CD14-positive monocyte (primary cell): ENCODE results near the gene PROKR1. TPM values are rescaled to one million over a fixed set of nuclear protein-coding genes. Genes with fewer than 3 reads are reported as not detected.

Source experiments
- DNase-seq, 3 donors: peaks; one replicate each; pipeline ENCODE4 v3.0.0-alpha.2; 2011 to 2022
- H2AFZ ChIP-seq: 2 replicates; pipeline ENCODE4 v1.6.0; 2012; ENCODE audit warnings: mild to moderate bottlenecking, low read depth, low read length, inconsistent platforms; ENCODE audit not compliant: insufficient read depth, poor library complexity, severe bottlenecking
- H3K27ac ChIP-seq, 2 donors: 1 replicate in 1 of 2; 2 replicates in 1 of 2; pipeline ENCODE4 v1.5.1; 2012 to 2013; ENCODE audit warnings: low read length in 2 of 2, control low read depth in 1 of 2, inconsistent platforms in 1 of 2, low read depth in 1 of 2, mild to moderate bottlenecking in 1 of 2
- H3K27me3 ChIP-seq, 2 donors: one replicate each; pipeline versions ENCODE4 v1.6.0 to v1.6.1; 2011 to 2013; ENCODE audit warnings: low read length in 2 of 2; ENCODE audit not compliant: control insufficient read depth in 2 of 2, insufficient read depth in 2 of 2
- H3K36me3 ChIP-seq, 2 donors: replicated peaks in 1 of 2; 1 replicate in 1 of 2; 2 replicates in 1 of 2; pipeline versions ENCODE4 v1.5.1 to v1.6.1; 2012 to 2013; ENCODE audit warnings: low read length in 2 of 2, control low read depth in 1 of 2, inconsistent platforms in 1 of 2, mild to moderate bottlenecking in 1 of 2; ENCODE audit not compliant: insufficient read depth in 2 of 2, control insufficient read depth in 1 of 2
- H3K4me1 ChIP-seq, 2 donors: 1 replicate in 1 of 2; 2 replicates in 1 of 2; pipeline versions ENCODE4 v1.5.1 to v1.6.1; 2012 to 2013; ENCODE audit warnings: low read length in 2 of 2, control low read depth in 1 of 2, inconsistent platforms in 1 of 2, mild to moderate bottlenecking in 1 of 2, moderate library complexity in 1 of 2; ENCODE audit not compliant: insufficient read depth in 2 of 2, control insufficient read depth in 1 of 2
- H3K4me2 ChIP-seq: replicated peaks from 2 replicates; pipeline ENCODE3; 2012; ENCODE audit warnings: low read length, moderate library complexity, mild to moderate bottlenecking; ENCODE audit not compliant: poor library complexity, severe bottlenecking; ENCODE audit errors: extremely low read depth
- H3K4me3 ChIP-seq, 3 experiments: fragments of 200-600 bp in 1 of 3; sonication (generic) in 1 of 3; replicated peaks in 1 of 3; 1 replicate in 2 of 3; 2 replicates in 1 of 3; pipeline ENCODE4 v1.5.1; 2011 to 2013; ENCODE audit warnings: low read length in 3 of 3, mild to moderate bottlenecking in 3 of 3, control low read depth in 2 of 3, low read depth in 2 of 3, inconsistent platforms in 1 of 3, moderate library complexity in 1 of 3
- H3K79me2 ChIP-seq: 2 replicates; pipeline ENCODE4 v1.6.0; 2012; ENCODE audit warnings: mild to moderate bottlenecking, control low read depth, inconsistent platforms, low read length, moderate library complexity; ENCODE audit not compliant: insufficient read depth
- H3K9ac ChIP-seq: 2 replicates; pipeline ENCODE4 v1.6.0; 2017; ENCODE audit warnings: low read length, mild to moderate bottlenecking; ENCODE audit not compliant: insufficient read depth, poor library complexity, severe bottlenecking
- H3K9me3 ChIP-seq, 2 donors: replicated peaks in 1 of 2; 1 replicate in 1 of 2; 2 replicates in 1 of 2; pipeline versions ENCODE4 v1.5.1 to v1.6.1; 2012 to 2013; ENCODE audit warnings: low read length in 2 of 2, control low read depth in 1 of 2; ENCODE audit not compliant: control insufficient read depth in 1 of 2, insufficient read depth in 1 of 2
- H4K20me1 ChIP-seq: 2 replicates; pipeline ENCODE4 v1.6.0; 2012; ENCODE audit warnings: mild to moderate bottlenecking, low read length, control low read depth, moderate library complexity; ENCODE audit not compliant: insufficient read depth
- H3K27ac Mint-ChIP-seq, 7 donors: one replicate each; pipeline ENCODE4 v1.8.0; 2020; ENCODE audit warnings: mild to moderate bottlenecking in 7 of 7, mixed read lengths in 7 of 7, moderate library complexity in 6 of 7, inconsistent platforms in 2 of 7
- H3K27me3 Mint-ChIP-seq, 3 donors: one replicate each; pipeline ENCODE4 v1.8.0; 2021 to 2022; ENCODE audit warnings: low read depth in 3 of 3, mild to moderate bottlenecking in 3 of 3, mixed read lengths in 3 of 3, moderate library complexity in 3 of 3, inconsistent platforms in 1 of 3
- H3K36me3 Mint-ChIP-seq, 2 donors: one replicate each; pipeline ENCODE4 v1.8.0; 2020; ENCODE audit warnings: mixed read lengths in 2 of 2, inconsistent platforms in 1 of 2, mild to moderate bottlenecking in 1 of 2
- H3K4me1 Mint-ChIP-seq: one replicate; pipeline ENCODE4 v1.8.0; 2020; ENCODE audit warnings: mild to moderate bottlenecking, mixed read lengths
- H3K4me3 Mint-ChIP-seq, 2 donors: one replicate each; pipeline ENCODE4 v1.8.0; 2020; ENCODE audit warnings: mild to moderate bottlenecking in 2 of 2, mixed read lengths in 2 of 2, moderate library complexity in 1 of 2
- H3K9me3 Mint-ChIP-seq, 7 donors: one replicate each; pipeline ENCODE4 v1.8.0; 2020 to 2022; ENCODE audit warnings: mixed read lengths in 7 of 7, mild to moderate bottlenecking in 6 of 7, moderate library complexity in 6 of 7, inconsistent platforms in 2 of 7
- WGBS: methylation state at CpG from one replicate; pipeline ENCODE4 v1.1.5; 2013; ENCODE audit warnings: missing lambda C conversion rate; ENCODE audit not compliant: insufficient coverage; 5-methylcytosine and 5-hydroxymethylcytosine counted together
- intact Hi-C, 2 donors: fragments of 100-400 bp; cut with micrococcal nuclease; formaldehyde crosslinking; loops; one replicate each; pipeline versions ENCODE4 v1.15.0 to v1.15.1; 2023
- polyA plus RNA-seq, 3 donors: library from polyadenylated mRNA; depleted of rRNA in 1 of 3; unstranded in 2 of 3; stranded (reverse) in 1 of 3; fragments of 300-500 nt in 2 of 3; fragments of >200 nt in 1 of 3; fragmentation: Illumina TruSeq in 2 of 3; gene quantifications; 1 replicate in 2 of 3; 2 replicates in 1 of 3; pipeline ENCODE4 v1.2.3, GENCODE V29; 2012 to 2021
- TF ChIP-seq, protein P1 (sequence below): fragments of 200-600 bp; IDR thresholded peaks from one replicate; pipeline ENCODE4 v1.8.0; 2022; ENCODE audit warnings: antibody characterized with exemption, mild to moderate bottlenecking

PROKR1 gene
- polyA plus RNA-seq, 3 donors = 0.01 TPM; not detected in 2

DNA sequence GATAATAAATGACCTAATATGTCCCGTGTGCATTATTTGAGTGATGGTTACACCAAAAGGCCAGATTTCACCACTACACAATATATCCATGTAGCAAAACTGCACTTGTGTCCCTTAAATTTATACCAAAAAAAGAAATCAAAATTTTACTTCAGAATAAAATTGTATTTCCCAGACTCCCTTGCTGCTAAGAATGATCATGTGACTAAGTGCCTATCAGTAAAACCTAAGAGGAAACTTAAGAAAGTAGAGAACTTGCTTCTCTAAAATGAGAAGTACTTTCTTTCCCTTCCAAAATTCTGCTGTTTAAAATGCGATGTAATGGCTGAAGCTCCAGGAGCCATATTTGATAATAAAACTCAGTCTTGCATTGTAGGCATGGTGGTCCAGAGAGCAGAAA lies 24.0 kb downstream of the PROKR1 start:
- no peak overlapping the region for H3K4me3 ChIP-seq
- H3K9me3 ChIP-seq = no peaks in the 10 kb centered on the region
- H3K27me3 ChIP-seq = no peaks in the 10 kb centered on the region
- H2AFZ ChIP-seq = no peak overlapping the region
- no peak for DNase-seq
- no peaks in the 10 kb centered on the region for H3K79me2 ChIP-seq
- intact Hi-C loops = no loop called here
- no peaks in the 10 kb centered on the region for H3K36me3 ChIP-seq
- H4K20me1 ChIP-seq = no peaks in the 10 kb centered on the region
- H3K9me3 Mint-ChIP-seq = peaks cover 2 to 16% (median 9%) of the 10 kb centered on the region in 7 donors
- H3K27me3 Mint-ChIP-seq = peaks cover 0 to 2% (median 2%) of the 10 kb centered on the region in 3 donors
- no peak overlapping the region for H3K27ac ChIP-seq
- no peak overlapping the region for H3K4me2 ChIP-seq
- H3K9ac ChIP-seq = no peak overlapping the region
- TF ChIP-seq, protein P1, sequence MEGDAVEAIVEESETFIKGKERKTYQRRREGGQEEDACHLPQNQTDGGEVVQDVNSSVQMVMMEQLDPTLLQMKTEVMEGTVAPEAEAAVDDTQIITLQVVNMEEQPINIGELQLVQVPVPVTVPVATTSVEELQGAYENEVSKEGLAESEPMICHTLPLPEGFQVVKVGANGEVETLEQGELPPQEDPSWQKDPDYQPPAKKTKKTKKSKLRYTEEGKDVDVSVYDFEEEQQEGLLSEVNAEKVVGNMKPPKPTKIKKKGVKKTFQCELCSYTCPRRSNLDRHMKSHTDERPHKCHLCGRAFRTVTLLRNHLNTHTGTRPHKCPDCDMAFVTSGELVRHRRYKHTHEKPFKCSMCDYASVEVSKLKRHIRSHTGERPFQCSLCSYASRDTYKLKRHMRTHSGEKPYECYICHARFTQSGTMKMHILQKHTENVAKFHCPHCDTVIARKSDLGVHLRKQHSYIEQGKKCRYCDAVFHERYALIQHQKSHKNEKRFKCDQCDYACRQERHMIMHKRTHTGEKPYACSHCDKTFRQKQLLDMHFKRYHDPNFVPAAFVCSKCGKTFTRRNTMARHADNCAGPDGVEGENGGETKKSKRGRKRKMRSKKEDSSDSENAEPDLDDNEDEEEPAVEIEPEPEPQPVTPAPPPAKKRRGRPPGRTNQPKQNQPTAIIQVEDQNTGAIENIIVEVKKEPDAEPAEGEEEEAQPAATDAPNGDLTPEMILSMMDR = no peak
- no peak overlapping the region for H3K4me3 Mint-ChIP-seq
- peaks cover 9% of the 10 kb centered on the region for H3K4me1 Mint-ChIP-seq
- H3K27ac Mint-ChIP-seq = no peak overlapping the region
- H3K4me1 ChIP-seq = peaks cover 7 to 9% of the 10 kb centered on the region in 2 donors
- no CpG with 5 or more reads among the region's 2 CpGs for WGBS
- no peaks in the 10 kb centered on the region for H3K36me3 Mint-ChIP-seq

DNA sequence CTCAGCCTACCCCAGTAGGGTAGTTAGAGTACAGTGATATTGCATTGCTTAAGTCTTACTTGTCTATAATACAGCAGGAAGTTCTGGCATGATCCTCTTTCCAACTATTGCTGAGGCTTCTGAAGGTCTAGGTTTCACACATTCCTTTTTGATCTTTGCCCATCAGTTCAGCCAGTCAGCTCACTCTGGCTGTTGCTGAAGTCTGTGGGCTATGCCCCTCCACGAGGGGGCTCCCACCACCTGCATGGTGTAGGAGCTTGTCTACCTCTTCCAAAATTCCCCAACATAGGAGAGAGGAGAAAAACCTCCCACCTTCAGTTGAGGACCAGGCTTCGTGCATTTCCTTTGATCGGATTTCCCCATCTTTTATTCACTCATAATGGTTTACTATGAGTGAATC lies 26.3 kb downstream of the PROKR1 start:
- Histone ChIP-seq H4K20me1 (no peaks in the 10 kb centered on the region), H3K36me3 (no peaks in the 10 kb centered on the region), H3K9ac (no peak overlapping the region), H3K4me1 (no peaks in the 10 kb centered on the region), H3K4me2 (no peak overlapping the region), H3K4me3 (no peak overlapping the region), H3K27ac (no peak overlapping the region), H3K79me2 (no peaks in the 10 kb centered on the region), H3K9me3 (no peaks in the 10 kb centered on the region), H3K27me3 (no peaks in the 10 kb centered on the region), H2AFZ (no peak overlapping the region)
- TF ChIP-seq, protein P1 = no peak
- DNase-seq = no peak
- Mint-ChIP-seq H3K27ac (no peak overlapping the region), H3K9me3 (peaks cover under 1 to 16% (median 11%) of the 10 kb centered on the region in 7 donors), H3K36me3 (no peaks in the 10 kb centered on the region), H3K4me1 (no peaks in the 10 kb centered on the region), H3K27me3 (peaks cover 0 to 3% (median 2%) of the 10 kb centered on the region in 3 donors), H3K4me3 (no peak overlapping the region)
- no CpG with 5 or more reads among the region's 3 CpGs for WGBS
- intact Hi-C loops = no loop called here
